Lower lobe of right lung (tissue), 2 donors: ENCODE measurements around the gene PRDM12. TPM values are rescaled to one million over a fixed set of nuclear protein-coding genes. Genes with fewer than 3 reads are reported as not detected.

Source experiments
- ATAC-seq, 2 donors: fragments of 200-7000 bp; cut with Tn5 transposase; one replicate each; pipeline ENCODE4 v1.9.1; 2020 to 2022; ENCODE audit warnings: mild to moderate bottlenecking in 2 of 2, moderate library complexity in 2 of 2
- DNase-seq: peaks from one replicate; pipeline ENCODE4 v3.0.0-alpha.2; 2020
- H3K27ac ChIP-seq: fragments of 200-600 bp; one replicate; pipeline ENCODE4 v1.8.0; 2022
- H3K27me3 ChIP-seq: fragments of 200-600 bp; one replicate; pipeline ENCODE4 v1.8.0; 2022; ENCODE audit warnings: low read depth
- H3K36me3 ChIP-seq: fragments of 200-600 bp; one replicate; pipeline ENCODE4 v1.8.0; 2022; ENCODE audit warnings: mild to moderate bottlenecking
- H3K4me1 ChIP-seq: fragments of 200-600 bp; one replicate; pipeline ENCODE4 v1.8.0; 2022
- H3K4me3 ChIP-seq: fragments of 200-600 bp; one replicate; pipeline ENCODE4 v1.8.0; 2022; ENCODE audit warnings: mild to moderate bottlenecking
- H3K9me3 ChIP-seq: fragments of 200-600 bp; one replicate; pipeline ENCODE4 v1.8.0; 2022
- intact Hi-C: fragments of 100-400 bp; cut with DNase I; formaldehyde crosslinking; loops from one replicate; pipeline ENCODE4 v1.11.0; 2022
- total RNA-seq: library from RNA; stranded (reverse); fragmentation: NEBNext Ultra II Directional; extraction: Animal tissue kit (Norgen Biotek cat#: 25700); gene quantifications from one replicate; pipeline ENCODE4 v1.2.1, GENCODE V29; 2021
- TF ChIP-seq, protein P1 (sequence below): fragments of 200-600 bp; IDR thresholded peaks from one replicate; pipeline ENCODE4 v1.8.0; 2022; ENCODE audit warnings: antibody characterized with exemption, mild to moderate bottlenecking
- donor health status: DM: no; HTN: yes; CAD: no; lungs with severe emphysema.

PRDM12 gene
- total RNA-seq, 1 donor from 2014 or later, result not detected

DNA sequence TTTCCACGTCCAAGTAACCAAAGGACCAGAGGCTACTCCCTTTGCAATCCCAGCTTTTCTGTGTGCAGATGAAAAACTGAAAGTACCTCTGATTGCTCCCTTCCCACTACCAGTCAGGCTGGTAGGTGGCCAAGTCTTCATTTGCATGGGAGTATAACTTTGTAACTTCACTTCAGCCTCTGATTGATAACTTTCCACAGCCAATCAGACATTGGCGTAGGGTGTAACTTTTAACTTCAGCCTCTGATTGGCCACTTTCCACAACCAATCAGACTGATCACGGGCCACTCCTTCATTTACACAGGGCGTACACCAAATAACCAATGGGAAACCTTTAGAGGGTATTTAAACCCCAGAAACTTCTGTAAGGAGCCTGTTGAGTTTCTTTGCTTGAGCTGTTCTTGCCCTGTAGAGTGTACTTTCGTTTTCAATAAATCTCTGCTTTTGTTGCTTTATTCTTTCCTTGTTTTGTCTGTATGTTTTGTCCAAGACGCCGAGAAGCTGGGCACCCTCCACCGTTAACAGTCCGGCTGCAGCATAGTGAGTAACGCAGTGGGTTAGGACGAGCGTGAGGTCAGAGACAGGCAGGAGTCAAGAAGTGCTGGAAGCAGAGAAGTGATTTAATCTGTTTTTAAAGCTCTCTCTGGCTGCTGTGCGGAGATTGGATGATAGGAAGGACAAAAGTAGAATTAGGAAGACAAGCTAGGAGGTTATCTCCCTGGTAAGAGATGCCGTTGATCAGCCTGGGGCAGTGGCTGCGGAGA is 25.7 kb downstream of the PRDM12 start:
- peaks cover 23% of the 10 kb centered on the region for H3K4me1 ChIP-seq
- peak overlapping the region; percentile 80 for H3K27ac ChIP-seq
- DNase-seq (no peak), ATAC-seq (peak; percentile 84)
- no peaks in the 10 kb centered on the region for H3K36me3 ChIP-seq
- no peaks in the 10 kb centered on the region for H3K9me3 ChIP-seq
- no peaks in the 10 kb centered on the region for H3K27me3 ChIP-seq
- intact Hi-C loops, result no loop called here
- peak overlapping the region; percentile 48 for H3K4me3 ChIP-seq
- TF ChIP-seq, protein P1, sequence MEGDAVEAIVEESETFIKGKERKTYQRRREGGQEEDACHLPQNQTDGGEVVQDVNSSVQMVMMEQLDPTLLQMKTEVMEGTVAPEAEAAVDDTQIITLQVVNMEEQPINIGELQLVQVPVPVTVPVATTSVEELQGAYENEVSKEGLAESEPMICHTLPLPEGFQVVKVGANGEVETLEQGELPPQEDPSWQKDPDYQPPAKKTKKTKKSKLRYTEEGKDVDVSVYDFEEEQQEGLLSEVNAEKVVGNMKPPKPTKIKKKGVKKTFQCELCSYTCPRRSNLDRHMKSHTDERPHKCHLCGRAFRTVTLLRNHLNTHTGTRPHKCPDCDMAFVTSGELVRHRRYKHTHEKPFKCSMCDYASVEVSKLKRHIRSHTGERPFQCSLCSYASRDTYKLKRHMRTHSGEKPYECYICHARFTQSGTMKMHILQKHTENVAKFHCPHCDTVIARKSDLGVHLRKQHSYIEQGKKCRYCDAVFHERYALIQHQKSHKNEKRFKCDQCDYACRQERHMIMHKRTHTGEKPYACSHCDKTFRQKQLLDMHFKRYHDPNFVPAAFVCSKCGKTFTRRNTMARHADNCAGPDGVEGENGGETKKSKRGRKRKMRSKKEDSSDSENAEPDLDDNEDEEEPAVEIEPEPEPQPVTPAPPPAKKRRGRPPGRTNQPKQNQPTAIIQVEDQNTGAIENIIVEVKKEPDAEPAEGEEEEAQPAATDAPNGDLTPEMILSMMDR, result no peak

DNA sequence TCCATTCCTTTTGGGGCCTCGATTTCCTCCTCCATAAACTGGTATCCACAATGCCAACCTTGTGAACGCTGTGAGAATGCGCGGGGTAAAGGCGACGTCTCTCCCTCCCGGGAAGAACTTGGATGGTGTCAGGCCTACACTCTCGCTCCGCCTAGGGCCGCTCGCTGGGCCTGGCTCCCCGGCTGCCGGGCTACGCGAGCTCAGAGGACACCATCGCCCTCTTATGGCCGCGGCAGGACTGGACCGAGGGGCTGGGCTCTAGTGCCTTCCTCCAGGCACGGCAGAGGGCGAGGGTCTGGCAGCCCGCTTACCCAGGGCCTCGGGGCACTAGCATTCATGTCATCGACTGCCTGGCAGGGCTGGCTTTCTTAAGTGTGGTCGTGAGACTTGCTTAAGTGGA is 27.9 kb downstream of the PRDM12 start:
- Histone ChIP-seq H3K27me3 (no peaks in the 10 kb centered on the region), H3K36me3 (peaks cover 22% of the 10 kb centered on the region), H3K9me3 (no peaks in the 10 kb centered on the region), H3K4me3 (no peak overlapping the region), H3K4me1 (peaks cover 25% of the 10 kb centered on the region), H3K27ac (no peak overlapping the region)
- no peak for DNase-seq
- intact Hi-C loops, result no loop called here
- no peak for ATAC-seq
- TF ChIP-seq, protein P1, result no peak

DNA sequence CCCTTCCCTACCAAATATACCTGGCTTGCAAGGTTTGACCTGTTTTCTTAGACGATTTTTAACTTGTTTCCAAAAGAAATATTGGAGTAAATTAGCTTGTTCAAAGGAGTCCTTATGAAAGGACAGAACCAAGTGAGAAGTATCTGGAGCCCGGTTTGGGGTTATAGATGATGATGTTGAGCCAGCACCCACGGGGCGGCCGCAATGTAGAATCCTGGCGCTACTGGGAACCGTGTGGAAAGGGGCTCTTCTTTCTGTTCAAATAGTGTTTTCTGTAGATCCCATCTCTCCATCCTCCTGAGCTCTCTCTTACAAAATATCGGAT is 28.7 kb downstream of the PRDM12 start:
- TF ChIP-seq, protein P1, result no peak
- ATAC-seq, result no peak

DNA sequence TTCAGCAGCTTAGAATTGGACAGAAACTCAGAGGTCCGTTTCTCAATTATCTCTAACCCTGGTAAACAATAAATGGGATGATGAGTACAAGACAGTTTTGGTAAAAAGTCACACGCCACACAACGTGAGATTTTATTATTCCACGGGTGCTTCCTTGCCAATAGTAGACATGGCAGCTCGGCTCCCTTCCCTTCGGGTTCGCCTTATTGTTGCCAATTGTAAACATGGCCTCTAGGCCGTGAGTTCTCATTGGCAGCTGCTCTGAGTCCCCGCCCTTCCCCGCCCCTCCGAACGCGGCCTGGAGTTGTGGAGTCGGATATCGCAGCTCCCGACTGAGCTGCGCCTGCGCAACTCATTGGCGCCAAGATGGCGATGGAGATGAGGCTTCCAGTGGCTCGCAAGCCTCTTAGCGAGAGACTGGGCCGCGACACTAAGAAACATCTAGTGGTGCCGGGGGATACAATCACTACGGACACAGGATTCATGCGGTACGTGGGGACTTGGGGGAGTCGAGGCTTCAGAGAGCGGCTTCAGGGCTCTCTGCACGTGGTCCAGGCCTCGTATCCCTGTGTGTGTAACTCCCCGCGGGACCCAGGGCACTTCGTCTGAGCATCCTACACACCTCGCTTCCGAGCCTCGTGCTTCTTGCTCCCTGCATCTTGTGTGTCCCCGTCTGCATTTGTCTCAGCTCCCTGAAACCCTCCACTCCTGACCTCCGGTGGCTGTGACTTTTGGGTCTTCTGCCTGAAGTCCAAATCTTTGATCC is 29.2 kb downstream of the PRDM12 start, which contains the start of gene EXOSC2:
EXOSC2 (plus strand) TSS at position 355 of the 766 bp plus-strand sequence; CDS start at position 367, 12 bp downstream.
- H3K27me3 ChIP-seq, result no peaks in the 10 kb centered on the region
- peak within 1 kb of the TSS; percentile 93 for H3K4me3 ChIP-seq
- H3K27ac ChIP-seq, result peak within 1 kb of the TSS; percentile 78
- peaks cover 35% of the 10 kb centered on the region for H3K36me3 ChIP-seq
- H3K4me1 ChIP-seq, result peaks cover 25% of the 10 kb centered on the region
- ATAC-seq (peak; percentile 97 to 98), DNase-seq (peak; percentile 99)
- TF ChIP-seq, protein P1, result no peak
- H3K9me3 ChIP-seq, result no peaks in the 10 kb centered on the region
- intact Hi-C loops, result no loop called here

More for the DNA sequence above, 28.7 kb downstream of the PRDM12 start:
- Histone ChIP-seq H3K4me3 (peak overlapping the region; percentile 93), H3K27ac (peak overlapping the region; percentile 59), H3K27me3 (no peaks in the 10 kb centered on the region), H3K9me3 (no peaks in the 10 kb centered on the region), H3K4me1 (peaks cover 25% of the 10 kb centered on the region), H3K36me3 (peaks cover 29% of the 10 kb centered on the region)
- intact Hi-C loops, result no loop called here
- DNase-seq, result no peak

GRCh38 chr9:130694205-130694604 is 29.8 kb downstream of the PRDM12 start:
- TF ChIP-seq, protein P1, result no peak
- H3K4me3 ChIP-seq, result peak overlapping the region; percentile 93
- H3K36me3 ChIP-seq, result peaks cover 41% of the 10 kb centered on the region
- no peaks in the 10 kb centered on the region for H3K27me3 ChIP-seq
- DNase-seq, result no peak
- peaks cover 25% of the 10 kb centered on the region for H3K4me1 ChIP-seq
- H3K9me3 ChIP-seq, result no peaks in the 10 kb centered on the region
- intact Hi-C loops, result no loop called here
- ATAC-seq, result no peak
- peak overlapping the region; percentile 78 for H3K27ac ChIP-seq
